IMR-90 (cell line): Measurements from ENCODE around the gene NOD1. TPM values are rescaled to one million over a fixed set of nuclear protein-coding genes. Genes with fewer than 3 reads are reported as not detected.

Experiments
- ATAC-seq: fragments of 200-7000 bp; cut with Tn5 transposase; 2 replicates; pipeline ENCODE4 v1.9.1; 2020; ENCODE audit warnings: low read depth, mild to moderate bottlenecking, moderate library complexity
- BruUV-seq: library from RNA; stranded (reverse); fragments of 400-500 nt; replicated peaks from 2 replicates; lab custom pipeline; 2021; lab: Mats Ljungman, UMichigan
- CTCF ChIA-PET: fragments of 300-600 bp; formaldehyde crosslinking; extraction: SDS; loops from one replicate; lab custom pipeline; 2021; ENCODE audit warnings: antibody characterized with exemption; lab: Yijun Ruan, JAX
- POLR2A ChIA-PET: fragments of 300-600 bp; sonication (Branson Sonifier 250); formaldehyde crosslinking; loops from one replicate; lab custom pipeline; 2022; ENCODE audit warnings: antibody characterized with exemption; ENCODE audit not compliant: unreplicated experiment; lab: Charles Lee
- DNase-seq: peaks from one replicate; pipeline ENCODE4 v3.0.0; 2013
- H2AFZ ChIP-seq: replicated peaks from 2 replicates; pipeline ENCODE3; 2013; ENCODE audit warnings: low read length, mild to moderate bottlenecking; ENCODE audit not compliant: poor library complexity
- H2AK5ac ChIP-seq: 2 replicates; pipeline ENCODE4 v1.6.1; 2013; ENCODE audit warnings: low read depth, low read length, inconsistent platforms
- H2AK9ac ChIP-seq: replicated peaks from 2 replicates; pipeline ENCODE3; 2013; ENCODE audit warnings: mild to moderate bottlenecking, low read depth, low read length, moderate library complexity; ENCODE audit not compliant: poor library complexity
- H2BK120ac ChIP-seq: 2 replicates; pipeline ENCODE4 v1.6.1; 2013; ENCODE audit warnings: low read depth, low read length, inconsistent platforms
- H2BK15ac ChIP-seq: 3 replicates; pipeline ENCODE4 v1.6.1; 2013; ENCODE audit warnings: low read depth, low read length, inconsistent platforms
- H2BK20ac ChIP-seq: 2 replicates; pipeline ENCODE4 v1.6.1; 2013; ENCODE audit warnings: low read depth, mild to moderate bottlenecking, inconsistent platforms, low read length, moderate library complexity
- H2BK5ac ChIP-seq: 2 replicates; pipeline ENCODE4 v1.6.1; 2013; ENCODE audit warnings: mild to moderate bottlenecking, low read depth, low read length, inconsistent platforms; ENCODE audit not compliant: poor library complexity, severe bottlenecking
- H3K14ac ChIP-seq: replicated peaks from 2 replicates; pipeline ENCODE4 v1.6.1; 2013; ENCODE audit warnings: low read depth, low read length, inconsistent platforms
- H3K18ac ChIP-seq: 2 replicates; pipeline ENCODE4 v1.6.1; 2013; ENCODE audit warnings: low read depth, low read length, control low read depth
- H3K23ac ChIP-seq: 2 replicates; pipeline ENCODE4 v1.6.1; 2013; ENCODE audit warnings: low read depth, low read length, inconsistent platforms
- H3K27ac ChIP-seq: 2 replicates; pipeline ENCODE4 v1.5.1; 2013; ENCODE audit warnings: mild to moderate bottlenecking, control low read depth, low read length; ENCODE audit not compliant: insufficient read depth
- H3K27me3 ChIP-seq: 2 replicates; pipeline ENCODE4 v1.6.1; 2013; ENCODE audit warnings: low read length; ENCODE audit not compliant: control insufficient read depth, insufficient read depth
- H3K36me3 ChIP-seq: 2 replicates; pipeline ENCODE4 v1.6.1; 2013; ENCODE audit warnings: low read length, mixed read lengths; ENCODE audit not compliant: control insufficient read depth, insufficient read depth
- H3K4ac ChIP-seq: 2 replicates; pipeline ENCODE4 v1.6.1; 2013; ENCODE audit warnings: low read depth, low read length, inconsistent platforms
- H3K4me1 ChIP-seq: 2 replicates; pipeline ENCODE4 v1.6.1; 2013; ENCODE audit warnings: low read length, mixed read lengths; ENCODE audit not compliant: control insufficient read depth, insufficient read depth
- H3K4me2 ChIP-seq: 2 replicates; pipeline ENCODE4 v1.6.1; 2013; ENCODE audit warnings: low read depth, mild to moderate bottlenecking, control low read depth, low read length, moderate library complexity
- H3K4me3 ChIP-seq: 2 replicates; pipeline ENCODE4 v1.5.1; 2013; ENCODE audit warnings: low read depth, mild to moderate bottlenecking, control low read depth, low read length, moderate library complexity; ENCODE audit not compliant: insufficient read depth
- H3K56ac ChIP-seq: 2 replicates; pipeline ENCODE4 v1.6.1; 2013; ENCODE audit warnings: low read length, inconsistent platforms; ENCODE audit not compliant: insufficient read depth; ENCODE audit errors: extremely low read depth
- H3K79me1 ChIP-seq, 2 experiments: 2 replicates each; pipeline ENCODE4 v1.6.1; 2013; ENCODE audit warnings: low read length in 2 of 2, inconsistent platforms in 1 of 2, low read depth in 1 of 2
- H3K9ac ChIP-seq: 2 replicates; pipeline ENCODE4 v1.6.1; 2013; ENCODE audit warnings: low read depth, low read length, control low read depth
- H3K9me1 ChIP-seq: 2 replicates; pipeline ENCODE4 v1.6.1; 2013; ENCODE audit warnings: low read length, inconsistent platforms; ENCODE audit not compliant: insufficient read depth
- H3K9me3 ChIP-seq: 2 replicates; pipeline ENCODE4 v1.6.1; 2013; ENCODE audit warnings: low read length; ENCODE audit not compliant: control insufficient read depth, insufficient read depth
- H4K20me1 ChIP-seq: 2 replicates; pipeline ENCODE4 v1.6.1; 2013; ENCODE audit warnings: low read length, inconsistent platforms; ENCODE audit not compliant: insufficient read depth
- H4K5ac ChIP-seq: 2 replicates; pipeline ENCODE4 v1.6.1; 2013; ENCODE audit warnings: mild to moderate bottlenecking, low read depth, low read length, control low read depth
- H4K8ac ChIP-seq, 2 experiments: 2 replicates each; pipeline ENCODE4 v1.6.1; 2013; ENCODE audit warnings: low read depth in 2 of 2, low read length in 2 of 2, control low read depth in 1 of 2, inconsistent platforms in 1 of 2
- H4K91ac ChIP-seq: 2 replicates; pipeline ENCODE4 v1.6.1; 2013; ENCODE audit warnings: low read depth, low read length, inconsistent platforms; ENCODE audit not compliant: insufficient read depth
- CEBPB ChIP-seq: IDR thresholded peaks from 2 replicates; pipeline ENCODE4 v1.6.1; 2012; ENCODE audit warnings: low read depth, low read length, improper control_type of control experiment
- CTCF ChIP-seq: conservative IDR thresholded peaks from 2 replicates; pipeline ENCODE4 v1.5.1; 2012; ENCODE audit warnings: mild to moderate bottlenecking, low read depth, low read length, improper control_type of control experiment
- MXI1 ChIP-seq: IDR thresholded peaks from 2 replicates; pipeline ENCODE4 v1.6.1; 2012; ENCODE audit warnings: low read depth, mild to moderate bottlenecking, low read length, moderate library complexity, borderline replicate concordance
- WGBS, 2 experiments: methylation state at CpG; one replicate each; pipeline versions ENCODE4 v1.1.5 to v1.1.7; 2013; ENCODE audit warnings: missing lambda C conversion rate in 2 of 2; ENCODE audit not compliant: insufficient read length in 1 of 2; ENCODE audit errors: extremely low coverage in 2 of 2; 5-methylcytosine and 5-hydroxymethylcytosine counted together
- dilution Hi-C: fragments of 300-500 bp; cut with HindIII; formaldehyde crosslinking; loops from one replicate; pipeline ENCODE4 v1.14.3; 2018; ENCODE audit warnings: low sequenced_read_pairs; ENCODE audit not compliant: unreplicated experiment
- in situ Hi-C: fragments of 300-500 bp; cut with MboI; formaldehyde crosslinking; loops from 3 replicates; pipeline ENCODE4 v1.14.3; 2019; ENCODE audit warnings: low sequenced_read_pairs, inconsistent platforms, mixed read lengths
- intact Hi-C: fragments of 100-400 bp; cut with micrococcal nuclease; formaldehyde crosslinking; loops from 2 replicates; pipeline ENCODE4 v1.10.0; 2022
- polyA plus RNA-seq, 3 experiments: library from polyadenylated mRNA; depleted of rRNA; stranded (reverse); fragments of >200 nt; gene quantifications; 2 replicates each; pipeline ENCODE4 v1.2.3, GENCODE V29; 2012; ENCODE audit warnings: low replicate concordance in 1 of 3
- total RNA-seq: library from RNA; depleted of rRNA; stranded (reverse); fragments of >200 nt; gene quantifications from 2 replicates; pipeline ENCODE4 v1.2.3, GENCODE V29; 2012

NOD1 gene
- total and polyA plus RNA-seq, 2 of the 4 experiments (the other 2 are of a cell fraction), result 1.8 to 3.0 TPM

- DNase-seq, result no peak
- no peak overlapping the region for H3K27ac ChIP-seq
- TF ChIP-seq MXI1 (no peak), CEBPB (no peak), CTCF (no peak)
- H3K4ac ChIP-seq, result no peak overlapping the region
- intact Hi-C loops, result no loop called here
- H4K91ac ChIP-seq, result no peak overlapping the region
- no peak overlapping the region for H2AFZ ChIP-seq
- H2BK15ac ChIP-seq, result no peak overlapping the region
- H3K9me1 ChIP-seq, result no peaks in the 10 kb centered on the region; the same call in 1 of the 2 replicates
- no peaks in the 10 kb centered on the region for H3K79me1 ChIP-seq
- H3K4me3 ChIP-seq, result no peak overlapping the region
- H3K56ac ChIP-seq, result no peak overlapping the region
- no peaks in the 10 kb centered on the region for H3K9me3 ChIP-seq
- dilution Hi-C loops, result no loop called here
- ATAC-seq, result no peak
- H3K23ac ChIP-seq, result no peak overlapping the region
- ChIA-PET CTCF (no interaction called here), POLR2A (interaction anchor here (0.7 kb wide), 1 partner anchor 75 kb away, joined by 3 read pairs; no protein-coding TSS in a partner anchor)
- in situ Hi-C loops, result no loop called here
- no peak overlapping the region for H2BK20ac ChIP-seq
- H4K5ac ChIP-seq, result no peak overlapping the region
- H4K8ac ChIP-seq, result no peak overlapping the region
- H3K4me1 ChIP-seq, result peaks cover 7% of the 10 kb centered on the region; the same call in 1 of the 2 replicates
- H2AK5ac ChIP-seq, result no peak overlapping the region
- H3K9ac ChIP-seq, result no peak overlapping the region
- H3K4me2 ChIP-seq, result no peak overlapping the region
- no peaks in the 10 kb centered on the region for H3K27me3 ChIP-seq
- H2BK5ac ChIP-seq, result no peak overlapping the region
- no peak overlapping the region for H3K14ac ChIP-seq
- H3K36me3 ChIP-seq, result peaks cover 5% of the 10 kb centered on the region
- no peak overlapping the region for H2AK9ac ChIP-seq
- H2BK120ac ChIP-seq, result no peak overlapping the region
- BruUV-seq, result no TSS peak
- H4K20me1 ChIP-seq, result no peaks in the 10 kb centered on the region
- no peak overlapping the region for H3K18ac ChIP-seq
- WGBS, 2 experiments, result no CpG with 5 or more reads among the region's 5 CpGs
Observed at GRCh38 chr7:30429156-30429530, 49.4 kb downstream of the NOD1 start.
